EL (cell line): ENCODE measurements around the gene EXOC4.

Source experiments
- DNase-seq: peaks from one replicate; pipeline ENCODE4 v3.0.0-alpha.2; 2016

EXOC4 gene

GRCh38 chr7:133365917-133366316, 113.0 kb downstream of the EXOC4 start:
- no peak for DNase-seq

- no peak for DNase-seq
Measured at GRCh38 chr7:133367561-133367960, 114.7 kb downstream of the EXOC4 start.

- DNase-seq, result no peak
Measured at GRCh38 chr7:133369130-133369529, 116.3 kb downstream of the EXOC4 start.

- DNase-seq, result no peak
Measured at GRCh38 chr7:133371616-133372015, 118.7 kb downstream of the EXOC4 start.

- no peak for DNase-seq
Measured at GRCh38 chr7:133372337-133372736, 119.5 kb downstream of the EXOC4 start.

- no peak for DNase-seq
Measured at GRCh38 chr7:133376514-133376913, 123.6 kb downstream of the EXOC4 start.

GRCh38 chr7:133381965-133382364, 129.1 kb downstream of the EXOC4 start:
- no peak for DNase-seq

GRCh38 chr7:133382775-133383559, 130.1 kb downstream of the EXOC4 start:
- no peak for DNase-seq

GRCh38 chr7:133386205-133386604, 133.3 kb downstream of the EXOC4 start:
- DNase-seq, result no peak

- DNase-seq, result no peak
Measured at GRCh38 chr7:133389727-133390126, 136.8 kb downstream of the EXOC4 start.

- no peak for DNase-seq
Measured at GRCh38 chr7:133391206-133391605, 138.3 kb downstream of the EXOC4 start.

GRCh38 chr7:133394369-133394768, 141.5 kb downstream of the EXOC4 start:
- no peak for DNase-seq

GRCh38 chr7:133395551-133395950, 142.7 kb downstream of the EXOC4 start:
- DNase-seq, result no peak

- no peak for DNase-seq
Measured at GRCh38 chr7:133398506-133398905, 145.6 kb downstream of the EXOC4 start.

- peak; percentile 18 for DNase-seq
Measured at GRCh38 chr7:133401225-133401624, 148.3 kb downstream of the EXOC4 start.

- DNase-seq, result no peak
Measured at GRCh38 chr7:133408212-133408611, 155.3 kb downstream of the EXOC4 start.

- no peak for DNase-seq
Measured at GRCh38 chr7:133409421-133409820, 156.5 kb downstream of the EXOC4 start.

GRCh38 chr7:133409966-133410365, 157.1 kb downstream of the EXOC4 start:
- no peak for DNase-seq

- DNase-seq, result no peak
Measured at GRCh38 chr7:133411395-133411794, 158.5 kb downstream of the EXOC4 start.

GRCh38 chr7:133412942-133413341, 160.1 kb downstream of the EXOC4 start:
- DNase-seq, result no peak

GRCh38 chr7:133419041-133419440, 166.2 kb downstream of the EXOC4 start:
- DNase-seq, result no peak

- no peak for DNase-seq
Measured at GRCh38 chr7:133423618-133424017, 170.7 kb downstream of the EXOC4 start.

GRCh38 chr7:133428326-133428725, 175.4 kb downstream of the EXOC4 start:
- DNase-seq, result no peak

GRCh38 chr7:133428876-133429275, 176.0 kb downstream of the EXOC4 start:
- no peak for DNase-seq

- no peak for DNase-seq
Measured at GRCh38 chr7:133429371-133429770, 176.5 kb downstream of the EXOC4 start.
